Measurements from ENCODE around the gene SLC46A1. TPM values are rescaled to one million over a fixed set of nuclear protein-coding genes. Genes with fewer than 3 reads are reported as not detected.

The SLC46A1 gene
- total RNA-seq, 1 experiment from 2014 or later, result 5.0 TPM

GRCh38 chr17:28404461-28404811 is 1.6 kb downstream of the SLC46A1 start:
- no peak for DNase-seq (ENCODE audit: low spot score)

GRCh38 chr17:28404007-28404406 is 2.0 kb downstream of the SLC46A1 start:
- DNase-seq (ENCODE audit: low spot score), result no peak

GRCh38 chr17:28402844-28403243 is 3.2 kb downstream of the SLC46A1 start:
- no peak for DNase-seq (ENCODE audit: low spot score)

- no peak for DNase-seq (ENCODE audit: low spot score)
These were observed 3.8 kb downstream of the SLC46A1 start for GRCh38 chr17:28402224-28402630.

- no peak for DNase-seq (ENCODE audit: low spot score)
These were observed 6.2 kb downstream of the SLC46A1 start for GRCh38 chr17:28399808-28400207.

- DNase-seq (ENCODE audit: low spot score), result no peak
These were observed 7.6 kb downstream of the SLC46A1 start for GRCh38 chr17:28398280-28398981.

GRCh38 chr17:28397687-28398279 is 8.2 kb downstream of the SLC46A1 start:
- no peak for DNase-seq (ENCODE audit: low spot score)

- no peak for DNase-seq (ENCODE audit: low spot score)
These were observed 8.7 kb downstream of the SLC46A1 start for GRCh38 chr17:28397275-28397674.

- no peak for DNase-seq (ENCODE audit: low spot score)
These were observed 9.3 kb downstream of the SLC46A1 start for GRCh38 chr17:28396635-28397239.

- DNase-seq (ENCODE audit: low spot score), result no peak
These were observed 10.0 kb downstream of the SLC46A1 start for GRCh38 chr17:28395968-28396367.

GRCh38 chr17:28395426-28395825 is 10.6 kb downstream of the SLC46A1 start:
- no peak for DNase-seq (ENCODE audit: low spot score)

- no peak for DNase-seq (ENCODE audit: low spot score)
These were observed 11.5 kb downstream of the SLC46A1 start for GRCh38 chr17:28394337-28395116.

GRCh38 chr17:28392491-28392890 is 13.5 kb downstream of the SLC46A1 start:
- DNase-seq (ENCODE audit: low spot score), result no peak

- no peak for DNase-seq (ENCODE audit: low spot score)
These were observed 14.6 kb downstream of the SLC46A1 start for GRCh38 chr17:28391401-28391800.

- no peak for DNase-seq (ENCODE audit: low spot score)
These were observed 15.0 kb downstream of the SLC46A1 start for GRCh38 chr17:28390984-28391383.

- no peak for DNase-seq (ENCODE audit: low spot score)
These were observed 15.4 kb downstream of the SLC46A1 start for GRCh38 chr17:28390563-28390962.

- DNase-seq (ENCODE audit: low spot score), result no peak
These were observed 15.9 kb downstream of the SLC46A1 start for GRCh38 chr17:28390141-28390540.

- DNase-seq (ENCODE audit: low spot score), result no peak
These were observed 17.9 kb downstream of the SLC46A1 start for GRCh38 chr17:28388106-28388505.

- no peak for DNase-seq (ENCODE audit: low spot score)
These were observed 19.6 kb downstream of the SLC46A1 start for GRCh38 chr17:28386391-28386790.

- no peak for DNase-seq (ENCODE audit: low spot score)
These were observed 20.6 kb downstream of the SLC46A1 start for GRCh38 chr17:28385406-28385805.

- DNase-seq (ENCODE audit: low spot score), result peak; percentile 62
These were observed 21.0 kb downstream of the SLC46A1 start for GRCh38 chr17:28385037-28385400.

GRCh38 chr17:28384281-28385036 is 21.6 kb downstream of the SLC46A1 start:
- DNase-seq (ENCODE audit: low spot score), result peak; percentile 78
